SK-N-SH (cell line): ENCODE results near the gene EBF3. TPM values are rescaled to one million over a fixed set of nuclear protein-coding genes. Genes with fewer than 3 reads are reported as not detected.

ENCODE experiments used
- CTCF ChIA-PET: fragments of 300-600, 350-600 bp; formaldehyde crosslinking; extraction: SDS; loops from one replicate; lab custom pipeline; 2021; lab: Yijun Ruan, JAX
- POLR2A ChIA-PET: fragments of 350-600 bp; sonication (Branson Sonifier 250); formaldehyde crosslinking; extraction: SDS; loops from one replicate; lab custom pipeline; 2020; ENCODE audit warnings: antibody characterized with exemption, inconsistent platforms; lab: Yijun Ruan, JAX
- DNase-seq: peaks from one replicate; pipeline ENCODE4 v3.0.0; 2012
- H2AFZ ChIP-seq: fragments of 200-600 bp; sonication (generic); 2 replicates; pipeline ENCODE4 v1.8.1; 2016; ENCODE audit warnings: antibody characterized with exemption, mild to moderate bottlenecking, low read depth
- H3F3A ChIP-seq: fragments of 200-600 bp; sonication (generic); replicated peaks from 2 replicates; pipeline ENCODE3; 2016; ENCODE audit warnings: antibody characterized with exemption, mild to moderate bottlenecking; ENCODE audit not compliant: insufficient read depth
- H3K27ac ChIP-seq, 2 experiments: fragments of 200-500 bp in 1 of 2; fragments of 200-600 bp in 1 of 2; sonication (Bioruptor generic) in 1 of 2; sonication (generic), shearing (Covaris generic) in 1 of 2; 2 replicates each; pipeline versions ENCODE4 v1.5.1 to v1.6.1; 2014 to 2016; ENCODE audit warnings: low read depth in 2 of 2, inconsistent platforms in 1 of 2, low read length in 1 of 2, mild to moderate bottlenecking in 1 of 2, mixed read lengths in 1 of 2
- H3K27me3 ChIP-seq: fragments of 200-600 bp; sonication (generic), shearing (Covaris generic); 2 replicates; pipeline ENCODE4 v1.6.1; 2016; ENCODE audit warnings: mixed run types; ENCODE audit not compliant: insufficient read depth
- H3K36me3 ChIP-seq, 2 experiments: fragments of 200-500 bp in 1 of 2; fragments of 200-600 bp in 1 of 2; sonication (Bioruptor generic) in 1 of 2; sonication (generic) in 1 of 2; replicated peaks in 1 of 2; 2 replicates each; pipeline versions ENCODE3 to v1.5.1; 2014 to 2016; ENCODE audit warnings: low read length in 1 of 2, mild to moderate bottlenecking in 1 of 2; ENCODE audit not compliant: insufficient read depth in 2 of 2, control insufficient read depth in 1 of 2
- H3K4me1 ChIP-seq, 2 experiments: fragments of 200-500 bp in 1 of 2; fragments of 200-600 bp in 1 of 2; sonication (Bioruptor generic) in 1 of 2; sonication (generic), shearing (Covaris generic) in 1 of 2; 2 replicates each; pipeline versions ENCODE4 v1.5.1 to v1.6.1; 2014 to 2016; ENCODE audit warnings: low read depth in 1 of 2, low read length in 1 of 2, mixed run types in 1 of 2; ENCODE audit not compliant: insufficient read depth in 2 of 2, control insufficient read depth in 1 of 2
- H3K4me2 ChIP-seq: fragments of 200-600 bp; sonication (generic), shearing (Covaris generic); 2 replicates; pipeline ENCODE4 v1.6.1; 2017; ENCODE audit warnings: mixed run types
- H3K4me3 ChIP-seq, 2 experiments: fragments of 200-500 bp in 1 of 2; fragments of 200-600 bp in 1 of 2; sonication (Bioruptor generic) in 1 of 2; sonication (generic), shearing (Covaris generic) in 1 of 2; 2 replicates each; pipeline versions ENCODE4 v1.5.1 to v1.8.1; 2014 to 2016; ENCODE audit warnings: low read depth in 2 of 2, inconsistent platforms in 1 of 2, low read length in 1 of 2, mild to moderate bottlenecking in 1 of 2, mixed read lengths in 1 of 2, moderate library complexity in 1 of 2
- H3K79me2 ChIP-seq: fragments of 200-600 bp; sonication (generic); 2 replicates; pipeline ENCODE4 v1.8.1; 2017; ENCODE audit warnings: mild to moderate bottlenecking; ENCODE audit not compliant: insufficient read depth
- H3K9ac ChIP-seq: fragments of 200-600 bp; sonication (generic); 2 replicates; pipeline ENCODE4 v1.6.1; 2017; ENCODE audit warnings: mixed run types
- H3K9me2 ChIP-seq: fragments of 200-600 bp; sonication (generic); 2 replicates; pipeline ENCODE4 v1.6.1; 2017; ENCODE audit warnings: mixed run types
- H3K9me3 ChIP-seq: fragments of 200-600 bp; sonication (generic); 2 replicates; pipeline ENCODE4 v1.6.1; 2017; ENCODE audit warnings: mixed run types, mild to moderate bottlenecking, moderate library complexity
- H4K20me1 ChIP-seq: fragments of 200-600 bp; sonication (generic); 2 replicates; pipeline ENCODE4 v1.6.1; 2017; ENCODE audit warnings: mild to moderate bottlenecking, mixed run types; ENCODE audit not compliant: insufficient read depth
- CHD2 ChIP-seq: fragments of 150-350 bp; IDR thresholded peaks from 2 replicates; pipeline ENCODE4 v1.6.1; 2018; ENCODE audit warnings: low read length; ENCODE audit not compliant: partially characterized antibody
- ELF1 ChIP-seq: IDR thresholded peaks from 2 replicates; pipeline ENCODE4 v1.4.0; 2012
- EZH2phosphoT487 ChIP-seq: fragments of 200-600 bp; sonication (generic); IDR thresholded peaks from 2 replicates; pipeline ENCODE4 v1.6.1; 2017; ENCODE audit warnings: low read depth, mixed run types, mild to moderate bottlenecking, antibody characterized with exemption, moderate library complexity, borderline replicate concordance
- FOSL2 ChIP-seq: IDR thresholded peaks from 2 replicates; pipeline ENCODE4 v1.4.0; 2012; ENCODE audit warnings: low read depth, mild to moderate bottlenecking, moderate library complexity, borderline replicate concordance
- FOXJ3 ChIP-seq: sonication (generic); formaldehyde crosslinking; IDR thresholded peaks from 2 replicates; pipeline ENCODE4 v1.5.1; 2020; ENCODE audit warnings: mild to moderate bottlenecking, missing genetic modification reagents
- GABPA ChIP-seq: IDR thresholded peaks from 2 replicates; pipeline ENCODE4 v1.4.0; 2012; ENCODE audit warnings: low read depth, mild to moderate bottlenecking
- IRF3 ChIP-seq: fragments of 150-350 bp; IDR thresholded peaks from 2 replicates; pipeline ENCODE4 v1.6.1; 2016; ENCODE audit warnings: mild to moderate bottlenecking, low read depth, low read length
- JUND ChIP-seq: IDR thresholded peaks from 2 replicates; pipeline ENCODE4 v1.4.0; 2012
- MEF2A ChIP-seq: IDR thresholded peaks from 2 replicates; pipeline ENCODE4 v1.4.0; 2012; ENCODE audit warnings: low read depth, borderline replicate concordance
- NRF1 ChIP-seq: IDR thresholded peaks from 2 replicates; pipeline ENCODE4 v1.6.1; 2012; ENCODE audit warnings: low read depth, mild to moderate bottlenecking, low read length
- RCOR1 ChIP-seq: fragments of 150-350 bp; IDR thresholded peaks from 2 replicates; pipeline ENCODE4 v1.6.1; 2017; ENCODE audit warnings: antibody characterized with exemption, low read length
- RXRA ChIP-seq: IDR thresholded peaks from 2 replicates; pipeline ENCODE4 v1.4.0; 2012; ENCODE audit warnings: low read depth, mild to moderate bottlenecking, borderline replicate concordance
- SMC3 ChIP-seq: IDR thresholded peaks from 2 replicates; pipeline ENCODE4 v1.6.1; 2012; ENCODE audit warnings: low read depth, low read length, improper control_type of control experiment
- TAF1 ChIP-seq: IDR thresholded peaks from 2 replicates; pipeline ENCODE4 v1.6.1; 2012; ENCODE audit warnings: low read depth, mild to moderate bottlenecking, low read length, moderate library complexity, borderline replicate concordance
- TCF12 ChIP-seq: IDR thresholded peaks from 2 replicates; pipeline ENCODE4 v1.4.0; 2012
- TEAD4 ChIP-seq: IDR thresholded peaks from 2 replicates; pipeline ENCODE4 v1.4.0; 2012; ENCODE audit warnings: mild to moderate bottlenecking, borderline replicate concordance; ENCODE audit not compliant: insufficient read depth
- WGBS: methylation state at CpG from one replicate; pipeline ENCODE4 v1.1.6; 2017; ENCODE audit warnings: low lambda C conversion rate; 5-methylcytosine and 5-hydroxymethylcytosine counted together
- polyA plus RNA-seq, 3 experiments: library from polyadenylated mRNA; depleted of rRNA; stranded (reverse); fragments of >200 nt; gene quantifications; 2 replicates each; pipeline ENCODE4 v1.2.3, GENCODE V29; 2012
- TF ChIP-seq, protein P1 (sequence below): IDR thresholded peaks from 2 replicates; pipeline ENCODE4 v1.4.0; 2012; ENCODE audit warnings: low read depth, borderline replicate concordance
- TF ChIP-seq, protein P2 (sequence below): IDR thresholded peaks from 2 replicates; pipeline ENCODE4 v1.6.1; 2012; ENCODE audit warnings: mild to moderate bottlenecking, low read depth, low read length, moderate library complexity
- TF ChIP-seq, protein P3 (sequence below): fragments of 150-350 bp; IDR thresholded peaks from 2 replicates; pipeline ENCODE4 v1.6.1; 2017; ENCODE audit warnings: antibody characterized with exemption, low read length, low read depth, borderline replicate concordance

The EBF3 gene
- polyA plus RNA-seq, 1 of the 3 experiments (the other 2 are of a cell fraction), result not detected

GRCh38 chr10:129788215-129788614, 175.9 kb downstream of the EBF3 start:
- CTCF ChIA-PET, result no interaction called here
- H3K4me2 ChIP-seq, result no peak overlapping the region

More at GRCh38 chr10:129788215-129788614, 175.9 kb downstream of the EBF3 start:
- no peak overlapping the region for H3K27ac ChIP-seq
- DNase-seq, result no peak
- H3K9me2 ChIP-seq, result no peaks in the 10 kb centered on the region
- POLR2A ChIA-PET, result no interaction called here
- H3K36me3 ChIP-seq, result no peaks in the 10 kb centered on the region
- H3K4me1 ChIP-seq, result no peaks in the 10 kb centered on the region
- H3K27me3 ChIP-seq, result no peaks in the 10 kb centered on the region
- H3K79me2 ChIP-seq, result no peaks in the 10 kb centered on the region
- no peak overlapping the region for H3K4me3 ChIP-seq
- H2AFZ ChIP-seq, result no peak overlapping the region
- H3F3A ChIP-seq, result no peaks in the 10 kb centered on the region
- WGBS, result 62% methylated on average over 5 of the region's 10 CpGs
- H3K9ac ChIP-seq, result no peak overlapping the region
- no peaks in the 10 kb centered on the region for H4K20me1 ChIP-seq
- no peak for TF ChIP-seq JUND
- no peak for TF ChIP-seq FOSL2
- TF ChIP-seq, protein P1, sequence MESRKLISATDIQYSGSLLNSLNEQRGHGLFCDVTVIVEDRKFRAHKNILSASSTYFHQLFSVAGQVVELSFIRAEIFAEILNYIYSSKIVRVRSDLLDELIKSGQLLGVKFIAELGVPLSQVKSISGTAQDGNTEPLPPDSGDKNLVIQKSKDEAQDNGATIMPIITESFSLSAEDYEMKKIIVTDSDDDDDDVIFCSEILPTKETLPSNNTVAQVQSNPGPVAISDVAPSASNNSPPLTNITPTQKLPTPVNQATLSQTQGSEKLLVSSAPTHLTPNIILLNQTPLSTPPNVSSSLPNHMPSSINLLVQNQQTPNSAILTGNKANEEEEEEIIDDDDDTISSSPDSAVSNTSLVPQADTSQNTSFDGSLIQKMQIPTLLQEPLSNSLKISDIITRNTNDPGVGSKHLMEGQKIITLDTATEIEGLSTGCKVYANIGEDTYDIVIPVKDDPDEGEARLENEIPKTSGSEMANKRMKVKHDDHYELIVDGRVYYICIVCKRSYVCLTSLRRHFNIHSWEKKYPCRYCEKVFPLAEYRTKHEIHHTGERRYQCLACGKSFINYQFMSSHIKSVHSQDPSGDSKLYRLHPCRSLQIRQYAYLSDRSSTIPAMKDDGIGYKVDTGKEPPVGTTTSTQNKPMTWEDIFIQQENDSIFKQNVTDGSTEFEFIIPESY, result no peak
- TF ChIP-seq TAF1, result no peak
- no peak for TF ChIP-seq IRF3
- TF ChIP-seq SMC3, result no peak
- TF ChIP-seq FOXJ3 (CRISPR knock-in tag), result no peak
- no peak for TF ChIP-seq RXRA
- TF ChIP-seq, protein P2, sequence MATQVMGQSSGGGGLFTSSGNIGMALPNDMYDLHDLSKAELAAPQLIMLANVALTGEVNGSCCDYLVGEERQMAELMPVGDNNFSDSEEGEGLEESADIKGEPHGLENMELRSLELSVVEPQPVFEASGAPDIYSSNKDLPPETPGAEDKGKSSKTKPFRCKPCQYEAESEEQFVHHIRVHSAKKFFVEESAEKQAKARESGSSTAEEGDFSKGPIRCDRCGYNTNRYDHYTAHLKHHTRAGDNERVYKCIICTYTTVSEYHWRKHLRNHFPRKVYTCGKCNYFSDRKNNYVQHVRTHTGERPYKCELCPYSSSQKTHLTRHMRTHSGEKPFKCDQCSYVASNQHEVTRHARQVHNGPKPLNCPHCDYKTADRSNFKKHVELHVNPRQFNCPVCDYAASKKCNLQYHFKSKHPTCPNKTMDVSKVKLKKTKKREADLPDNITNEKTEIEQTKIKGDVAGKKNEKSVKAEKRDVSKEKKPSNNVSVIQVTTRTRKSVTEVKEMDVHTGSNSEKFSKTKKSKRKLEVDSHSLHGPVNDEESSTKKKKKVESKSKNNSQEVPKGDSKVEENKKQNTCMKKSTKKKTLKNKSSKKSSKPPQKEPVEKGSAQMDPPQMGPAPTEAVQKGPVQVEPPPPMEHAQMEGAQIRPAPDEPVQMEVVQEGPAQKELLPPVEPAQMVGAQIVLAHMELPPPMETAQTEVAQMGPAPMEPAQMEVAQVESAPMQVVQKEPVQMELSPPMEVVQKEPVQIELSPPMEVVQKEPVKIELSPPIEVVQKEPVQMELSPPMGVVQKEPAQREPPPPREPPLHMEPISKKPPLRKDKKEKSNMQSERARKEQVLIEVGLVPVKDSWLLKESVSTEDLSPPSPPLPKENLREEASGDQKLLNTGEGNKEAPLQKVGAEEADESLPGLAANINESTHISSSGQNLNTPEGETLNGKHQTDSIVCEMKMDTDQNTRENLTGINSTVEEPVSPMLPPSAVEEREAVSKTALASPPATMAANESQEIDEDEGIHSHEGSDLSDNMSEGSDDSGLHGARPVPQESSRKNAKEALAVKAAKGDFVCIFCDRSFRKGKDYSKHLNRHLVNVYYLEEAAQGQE, result no peak
- no peak for TF ChIP-seq MEF2A
- TF ChIP-seq EZH2phosphoT487, result no peak
- no peak for TF ChIP-seq TEAD4
- TF ChIP-seq RCOR1, result no peak
- TF ChIP-seq, protein P3, sequence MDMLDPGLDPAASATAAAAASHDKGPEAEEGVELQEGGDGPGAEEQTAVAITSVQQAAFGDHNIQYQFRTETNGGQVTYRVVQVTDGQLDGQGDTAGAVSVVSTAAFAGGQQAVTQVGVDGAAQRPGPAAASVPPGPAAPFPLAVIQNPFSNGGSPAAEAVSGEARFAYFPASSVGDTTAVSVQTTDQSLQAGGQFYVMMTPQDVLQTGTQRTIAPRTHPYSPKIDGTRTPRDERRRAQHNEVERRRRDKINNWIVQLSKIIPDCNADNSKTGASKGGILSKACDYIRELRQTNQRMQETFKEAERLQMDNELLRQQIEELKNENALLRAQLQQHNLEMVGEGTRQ, result no peak
- TF ChIP-seq NRF1, result no peak
- TF ChIP-seq GABPA, result no peak
- TF ChIP-seq ELF1, result no peak
- no peak for TF ChIP-seq CHD2
- TF ChIP-seq TCF12, result no peak
- H3K9me3 ChIP-seq, result no peaks in the 10 kb centered on the region; the same call in 1 of the 2 replicates
